Activated CD4-positive, CD25-positive, alpha-beta regulatory T cell (primary cell): ENCODE measurements around the gene FBLL1.
"Not testable (repeated sequence)": the region's sequence is repeated elsewhere in the genome, so short reads cannot be mapped to it uniquely, and the experiment has no call there.

ENCODE experiments used
- DNase-seq, 4 experiments: peaks; one replicate each; lab custom pipeline; 2025; lab: John Stamatoyannopoulos, UW

FBLL1 gene

GRCh38 chr5:168552146-168552545 lies 23.0 kb downstream of the FBLL1 start:
- no peak for DNase-seq

GRCh38 chr5:168553377-168554130 lies 24.4 kb downstream of the FBLL1 start:
- no peak for DNase-seq

GRCh38 chr5:168557389-168557788 lies 28.3 kb downstream of the FBLL1 start:
- no peak for DNase-seq

- no peak for DNase-seq
Observed at GRCh38 chr5:168562279-168562678, 33.2 kb downstream of the FBLL1 start.

GRCh38 chr5:168563959-168564358 lies 34.9 kb downstream of the FBLL1 start:
- no peak for DNase-seq

- DNase-seq = no peak
Observed at GRCh38 chr5:168568738-168569137, 39.6 kb downstream of the FBLL1 start.

GRCh38 chr5:168570490-168571328 lies 41.6 kb downstream of the FBLL1 start:
- DNase-seq = no peak

GRCh38 chr5:168573663-168574062 lies 44.6 kb downstream of the FBLL1 start:
- not testable (repeated sequence) for DNase-seq

- not testable (repeated sequence) for DNase-seq
Observed at GRCh38 chr5:168574156-168574555, 45.1 kb downstream of the FBLL1 start.

GRCh38 chr5:168575391-168576372 lies 46.6 kb downstream of the FBLL1 start:
- DNase-seq = no peak

GRCh38 chr5:168578006-168578405 lies 48.9 kb downstream of the FBLL1 start:
- no peak for DNase-seq

GRCh38 chr5:168578538-168579487 lies 49.7 kb downstream of the FBLL1 start, which contains the start of gene PANK3:
Gene PANK3, minus strand, starts transcription at chr5:168579368. Its CDS starts 85 bp downstream, at chr5:168579283.
- peak in 2 of 4 experiments; percentile 35 to 40 for DNase-seq

- peak; percentile 93 to 96 (median 95) for DNase-seq
Observed at GRCh38 chr5:168579488-168580226, 50.6 kb downstream of the FBLL1 start.

- no peak for DNase-seq
Observed at GRCh38 chr5:168580227-168580508, 51.1 kb downstream of the FBLL1 start.
